ENCODE results near the gene HTR6.

HTR6 gene

DNA sequence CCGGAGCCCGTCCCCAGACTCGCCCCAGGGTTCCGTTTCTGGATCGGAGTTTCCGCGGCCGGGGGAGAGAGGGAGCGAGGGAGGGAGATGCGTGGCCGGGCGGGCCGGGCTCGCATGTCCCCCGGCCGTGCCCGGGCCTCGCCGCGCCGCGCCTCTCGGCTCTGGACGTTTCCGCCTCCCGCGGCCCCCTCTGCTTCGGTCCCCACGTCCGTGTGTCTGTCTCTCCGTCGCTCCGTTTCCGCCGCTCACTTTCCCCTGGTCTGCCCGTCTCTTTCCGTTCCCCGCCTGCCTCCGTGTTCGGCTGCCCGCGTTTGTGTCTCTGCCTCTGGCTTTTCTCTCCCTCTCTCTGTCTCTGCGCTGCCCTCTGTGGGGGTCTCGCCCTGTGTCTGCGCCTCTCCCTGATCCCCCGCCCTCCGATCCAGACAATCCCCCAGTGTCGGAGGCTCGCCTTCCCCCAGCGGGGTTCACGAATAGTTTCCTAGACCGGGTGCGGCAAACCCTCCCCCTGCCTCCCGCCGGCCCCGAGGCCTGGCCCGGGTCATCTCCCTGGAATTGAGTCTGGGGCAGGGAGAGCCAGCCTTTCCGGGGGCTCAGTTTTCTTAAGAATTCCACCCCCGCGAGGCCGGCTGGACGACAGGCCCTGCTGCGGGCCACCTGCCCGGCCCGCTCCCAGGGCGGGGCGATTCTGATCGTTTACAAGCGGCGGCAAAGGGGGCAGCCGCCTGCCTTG lies 19.8 kb upstream of the HTR6 start:
- Histone ChIP-seq H3K27me3 (peaks cover 95% of the 10 kb centered on the region), H3K9me3 (no peaks in the 10 kb centered on the region), H3K4me1 (ENCODE audit: control insufficient read depth in 1 of 2, insufficient read depth in 1 of 2, low read depth in 1 of 2, low read length in 1 of 2) (peaks cover 0 to 14% of the 10 kb centered on the region in 2 experiments), H3K4me3 (ENCODE audit: low read depth in 1 of 2, low read length in 1 of 2) (no peak overlapping the region), H3K36me3 (no peaks in the 10 kb centered on the region), H3K27ac (no peak overlapping the region)
- TF ChIP-seq, protein P1, sequence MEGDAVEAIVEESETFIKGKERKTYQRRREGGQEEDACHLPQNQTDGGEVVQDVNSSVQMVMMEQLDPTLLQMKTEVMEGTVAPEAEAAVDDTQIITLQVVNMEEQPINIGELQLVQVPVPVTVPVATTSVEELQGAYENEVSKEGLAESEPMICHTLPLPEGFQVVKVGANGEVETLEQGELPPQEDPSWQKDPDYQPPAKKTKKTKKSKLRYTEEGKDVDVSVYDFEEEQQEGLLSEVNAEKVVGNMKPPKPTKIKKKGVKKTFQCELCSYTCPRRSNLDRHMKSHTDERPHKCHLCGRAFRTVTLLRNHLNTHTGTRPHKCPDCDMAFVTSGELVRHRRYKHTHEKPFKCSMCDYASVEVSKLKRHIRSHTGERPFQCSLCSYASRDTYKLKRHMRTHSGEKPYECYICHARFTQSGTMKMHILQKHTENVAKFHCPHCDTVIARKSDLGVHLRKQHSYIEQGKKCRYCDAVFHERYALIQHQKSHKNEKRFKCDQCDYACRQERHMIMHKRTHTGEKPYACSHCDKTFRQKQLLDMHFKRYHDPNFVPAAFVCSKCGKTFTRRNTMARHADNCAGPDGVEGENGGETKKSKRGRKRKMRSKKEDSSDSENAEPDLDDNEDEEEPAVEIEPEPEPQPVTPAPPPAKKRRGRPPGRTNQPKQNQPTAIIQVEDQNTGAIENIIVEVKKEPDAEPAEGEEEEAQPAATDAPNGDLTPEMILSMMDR (IDR thresholded peaks at IDR 0.05): no peak

DNA sequence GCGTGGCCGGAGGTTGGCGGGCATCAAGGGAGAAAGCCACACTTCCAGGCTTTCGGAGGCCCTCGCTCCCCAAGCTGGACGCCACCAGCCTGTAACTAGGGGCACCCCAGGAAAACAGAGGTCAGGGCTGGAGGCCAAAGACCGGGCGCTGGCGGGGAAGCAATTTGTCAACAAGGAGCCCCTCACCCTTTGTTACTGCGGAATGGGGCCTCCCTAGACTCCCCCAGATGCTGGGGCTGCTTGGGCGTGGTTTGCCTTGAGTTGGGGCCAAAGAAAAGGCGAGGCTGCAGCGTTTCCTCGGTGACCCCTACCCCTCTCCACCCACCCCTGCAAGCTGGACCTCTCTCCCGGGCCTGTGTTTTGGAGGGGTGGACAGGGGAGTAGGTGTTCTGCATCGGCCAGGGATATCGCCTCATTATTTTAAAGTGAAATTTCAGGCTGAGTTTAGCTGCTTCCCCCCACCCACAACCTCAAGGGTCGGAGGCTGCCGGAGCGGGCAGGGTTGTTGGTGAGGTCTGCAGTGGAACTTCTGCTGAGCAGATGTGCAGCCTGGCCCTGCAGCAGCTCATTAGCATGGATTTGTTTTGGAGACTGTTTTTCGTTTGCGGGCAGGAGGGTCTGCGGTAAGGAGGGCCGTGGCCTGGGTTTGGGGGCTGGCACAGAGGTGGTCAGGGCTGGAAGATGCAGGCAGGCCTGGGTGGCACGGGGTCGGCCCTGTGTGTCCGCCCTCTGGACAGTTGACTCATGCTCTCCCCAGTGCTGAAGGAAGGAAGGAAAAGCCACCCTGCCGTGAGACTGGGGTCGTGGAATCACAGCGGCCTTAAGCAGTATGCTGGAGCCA lies 19.0 kb upstream of the HTR6 start:
- Histone ChIP-seq H3K27me3 (peaks cover 95% of the 10 kb centered on the region), H3K4me3 (ENCODE audit: low read depth in 1 of 2, low read length in 1 of 2) (no peak overlapping the region), H3K9me3 (no peaks in the 10 kb centered on the region), H3K4me1 (ENCODE audit: control insufficient read depth in 1 of 2, insufficient read depth in 1 of 2, low read depth in 1 of 2, low read length in 1 of 2) (peaks cover 0 to 14% of the 10 kb centered on the region in 2 experiments), H3K27ac (no peak overlapping the region), H3K36me3 (no peaks in the 10 kb centered on the region)
- TF ChIP-seq, protein P1 (IDR thresholded peaks at IDR 0.05): no peak

DNA sequence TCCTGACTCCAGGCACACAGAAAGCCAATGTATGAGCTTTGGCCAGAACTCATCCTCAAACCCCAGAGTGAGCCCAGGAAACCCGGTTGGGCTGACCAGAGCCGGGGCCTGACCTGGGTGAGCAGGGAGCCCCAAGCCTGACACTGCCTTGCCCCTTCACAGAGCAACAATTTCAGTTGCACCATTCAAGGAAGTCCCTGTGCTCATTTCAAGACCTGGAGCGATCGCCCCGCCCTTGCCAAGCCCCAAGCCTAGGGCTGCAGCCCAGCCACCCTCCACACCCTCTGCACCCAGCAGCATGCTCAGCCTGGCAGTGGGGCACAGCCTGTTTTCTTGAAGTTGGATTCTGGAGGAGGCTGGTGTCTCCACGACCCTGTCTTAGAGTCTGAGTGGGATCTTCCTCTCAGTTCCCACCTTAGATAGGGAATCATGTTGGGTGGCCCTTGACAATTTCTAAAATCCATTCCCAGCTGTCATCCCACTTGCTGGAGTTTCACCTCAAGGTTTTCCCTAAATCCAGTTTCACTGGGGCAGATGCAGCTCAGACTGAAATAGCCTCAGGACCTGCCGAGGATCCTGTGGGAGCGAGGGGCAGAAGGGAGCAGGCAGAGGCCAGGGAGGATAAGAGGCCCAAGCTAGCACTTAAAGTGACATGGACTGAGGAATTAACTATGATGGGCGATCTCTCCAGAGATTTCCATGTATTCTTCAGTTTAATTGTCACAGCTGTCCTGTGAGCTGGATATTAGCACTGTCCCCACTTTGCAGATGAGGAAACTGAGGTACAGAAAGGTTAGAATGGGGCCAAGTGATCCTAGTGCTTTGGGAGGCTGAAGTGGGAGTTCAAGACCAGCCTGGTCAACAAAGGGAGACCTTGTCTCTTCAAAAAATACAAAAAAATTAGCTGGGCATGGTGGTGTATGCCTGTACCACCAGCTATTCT lies 18.0 kb upstream of the HTR6 start:
- Histone ChIP-seq H3K27me3 (peaks cover 95% of the 10 kb centered on the region), H3K9me3 (no peaks in the 10 kb centered on the region), H3K4me3 (ENCODE audit: low read depth in 1 of 2, low read length in 1 of 2) (no peak overlapping the region), H3K27ac (no peak overlapping the region), H3K36me3 (no peaks in the 10 kb centered on the region), H3K4me1 (ENCODE audit: control insufficient read depth in 1 of 2, insufficient read depth in 1 of 2, low read depth in 1 of 2, low read length in 1 of 2) (peaks cover 0 to 14% of the 10 kb centered on the region in 2 experiments)
- TF ChIP-seq, protein P1 (IDR thresholded peaks at IDR 0.05): no peak

DNA sequence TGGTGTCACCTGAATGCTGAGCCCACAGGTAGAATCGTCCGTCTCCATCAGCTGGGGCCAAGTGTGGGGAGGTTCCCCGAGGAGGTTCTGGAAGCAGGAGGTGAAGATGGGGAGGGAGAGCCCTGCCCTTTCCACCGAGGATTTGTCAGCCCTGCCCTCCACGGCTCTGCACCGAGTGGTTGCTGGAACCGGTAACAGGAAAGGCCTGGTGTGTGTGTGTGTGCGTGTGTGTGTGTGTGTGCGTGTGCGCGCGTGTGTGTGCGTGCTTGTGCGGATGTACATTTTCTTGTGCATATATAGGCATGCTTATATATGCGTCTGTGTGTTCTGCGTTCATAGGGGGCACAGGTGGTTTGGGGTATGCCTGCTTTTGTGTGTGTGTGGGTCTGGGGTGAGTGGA lies 17.0 kb upstream of the HTR6 start:
- Histone ChIP-seq H3K27me3 (peaks cover 88% of the 10 kb centered on the region), H3K4me1 (ENCODE audit: control insufficient read depth in 1 of 2, insufficient read depth in 1 of 2, low read depth in 1 of 2, low read length in 1 of 2) (peaks cover 0 to 14% of the 10 kb centered on the region in 2 experiments), H3K4me3 (ENCODE audit: low read depth in 1 of 2, low read length in 1 of 2) (no peak overlapping the region), H3K9me3 (no peaks in the 10 kb centered on the region), H3K27ac (no peak overlapping the region), H3K36me3 (no peaks in the 10 kb centered on the region)
- TF ChIP-seq, protein P1 (IDR thresholded peaks at IDR 0.05): no peak

DNA sequence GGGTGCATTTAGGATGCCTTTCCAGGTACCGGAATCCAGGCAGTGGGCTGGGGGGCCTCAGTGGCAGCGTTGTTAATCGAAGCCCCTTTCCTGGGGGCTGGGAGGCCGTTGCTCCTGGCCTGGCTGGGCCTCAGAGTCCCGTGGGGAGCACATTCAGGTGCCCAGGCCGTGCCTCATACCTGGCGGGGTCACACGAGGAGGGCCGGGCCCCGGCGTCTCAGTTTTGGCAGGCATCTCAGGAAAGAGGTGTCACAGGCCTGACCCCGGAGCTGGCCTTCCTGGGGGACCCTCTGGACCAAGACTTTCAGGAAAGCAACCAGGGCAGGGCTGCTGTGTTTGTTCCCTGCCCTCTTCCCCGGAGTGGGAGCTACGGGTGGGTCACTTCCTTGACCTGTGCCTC lies 16.4 kb upstream of the HTR6 start:
- Histone ChIP-seq H3K4me1 (ENCODE audit: control insufficient read depth in 1 of 2, insufficient read depth in 1 of 2, low read depth in 1 of 2, low read length in 1 of 2) (peaks cover 0 to 14% of the 10 kb centered on the region in 2 experiments), H3K27me3 (peaks cover 82% of the 10 kb centered on the region), H3K36me3 (no peaks in the 10 kb centered on the region), H3K4me3 (ENCODE audit: low read depth in 1 of 2, low read length in 1 of 2) (no peak overlapping the region), H3K9me3 (no peaks in the 10 kb centered on the region), H3K27ac (no peak overlapping the region)
- TF ChIP-seq, protein P1 (IDR thresholded peaks at IDR 0.05): no peak
